ENCODE results near the gene SLC12A5.

The SLC12A5 gene

GRCh38 chr20:46006022-46006705, 22.9 kb upstream of the SLC12A5 start:
- no peak for DNase-seq (ENCODE audit: extremely low read depth in 1 of 2, low read depth in 1 of 2)

GRCh38 chr20:46006964-46007363, 22.1 kb upstream of the SLC12A5 start:
- no peak for DNase-seq (ENCODE audit: extremely low read depth in 1 of 2, low read depth in 1 of 2)

- no peak for DNase-seq (ENCODE audit: extremely low read depth in 1 of 2, low read depth in 1 of 2)
Observed at GRCh38 chr20:46007671-46008070, 21.3 kb upstream of the SLC12A5 start.

- DNase-seq (ENCODE audit: extremely low read depth in 1 of 2, low read depth in 1 of 2): no peak
Observed at GRCh38 chr20:46009816-46010215, 19.2 kb upstream of the SLC12A5 start.

GRCh38 chr20:46010491-46011391, 18.3 kb upstream of the SLC12A5 start:
- no peak for DNase-seq (ENCODE audit: extremely low read depth in 1 of 2, low read depth in 1 of 2)

GRCh38 chr20:46011631-46012482, 17.2 kb upstream of the SLC12A5 start:
- DNase-seq (ENCODE audit: extremely low read depth in 1 of 2, low read depth in 1 of 2): no peak

- no peak for DNase-seq (ENCODE audit: extremely low read depth in 1 of 2, low read depth in 1 of 2)
Observed at GRCh38 chr20:46012921-46013320, 16.1 kb upstream of the SLC12A5 start.

- no peak for DNase-seq (ENCODE audit: extremely low read depth in 1 of 2, low read depth in 1 of 2)
Observed at GRCh38 chr20:46013322-46013828, 15.6 kb upstream of the SLC12A5 start.

GRCh38 chr20:46013829-46014516, 15.0 kb upstream of the SLC12A5 start:
- DNase-seq (ENCODE audit: extremely low read depth in 1 of 2, low read depth in 1 of 2): peak in 1 of 2 donors; percentile 46

- DNase-seq (ENCODE audit: extremely low read depth in 1 of 2, low read depth in 1 of 2): no peak
Observed at GRCh38 chr20:46014517-46015396, 14.3 kb upstream of the SLC12A5 start.

GRCh38 chr20:46017272-46017671, 11.7 kb upstream of the SLC12A5 start:
- DNase-seq (ENCODE audit: extremely low read depth in 1 of 2, low read depth in 1 of 2): no peak

- no peak for DNase-seq (ENCODE audit: extremely low read depth in 1 of 2, low read depth in 1 of 2)
Observed at GRCh38 chr20:46018112-46018511, 10.9 kb upstream of the SLC12A5 start.

- DNase-seq (ENCODE audit: extremely low read depth in 1 of 2, low read depth in 1 of 2): no peak
Observed at GRCh38 chr20:46018611-46019010, 10.4 kb upstream of the SLC12A5 start.

- DNase-seq (ENCODE audit: extremely low read depth in 1 of 2, low read depth in 1 of 2): no peak
Observed at GRCh38 chr20:46020555-46020954, 8.5 kb upstream of the SLC12A5 start.

GRCh38 chr20:46021361-46022359, 7.4 kb upstream of the SLC12A5 start:
- DNase-seq (ENCODE audit: extremely low read depth in 1 of 2, low read depth in 1 of 2): peak in 1 of 2 donors; percentile 11

GRCh38 chr20:46022411-46023147, 6.4 kb upstream of the SLC12A5 start:
- peak; percentile 49 to 71 for DNase-seq (ENCODE audit: extremely low read depth in 1 of 2, low read depth in 1 of 2)

- DNase-seq (ENCODE audit: extremely low read depth in 1 of 2, low read depth in 1 of 2): no peak
Observed at GRCh38 chr20:46023148-46023484, 5.9 kb upstream of the SLC12A5 start.

GRCh38 chr20:46023999-46024398, 5.0 kb upstream of the SLC12A5 start:
- DNase-seq (ENCODE audit: extremely low read depth in 1 of 2, low read depth in 1 of 2): no peak

Data from activated CD8-positive, alpha-beta memory T cell treated with anti-CD3 and anti-CD28 coated beads for 1 hour (primary cell).